Hematopoietic multipotent progenitor cell treated with erythropoietin and hydrocortisone succinate and interleukin-3 and kit ligand, for 6 days (in vitro differentiated cells): ENCODE measurements around the gene CXCR5.
A peak's percentile ranks its signal among the peaks of the same experiment; 100 is the strongest.

ENCODE experiments used
- DNase-seq: peaks from one replicate; pipeline ENCODE4 v3.0.0-alpha.2; 2015

Gene CXCR5

GRCh38 chr11:118929501-118930093 is 45.9 kb downstream of the CXCR5 start:
- DNase-seq, result peak; percentile 85

GRCh38 chr11:118930094-118930712 is 46.5 kb downstream of the CXCR5 start:
- peak; percentile 85 for DNase-seq

- DNase-seq, result no peak
These were observed 47.9 kb downstream of the CXCR5 start for GRCh38 chr11:118931571-118931970.

GRCh38 chr11:118933486-118933885 is 49.8 kb downstream of the CXCR5 start:
- DNase-seq, result no peak

- no peak for DNase-seq
These were observed 51.7 kb downstream of the CXCR5 start for GRCh38 chr11:118935376-118935775.

GRCh38 chr11:118938491-118939403 is 55.1 kb downstream of the CXCR5 start:
- no peak for DNase-seq

GRCh38 chr11:118939404-118939915 is 55.8 kb downstream of the CXCR5 start:
- no peak for DNase-seq

GRCh38 chr11:118939953-118940598 is 56.4 kb downstream of the CXCR5 start:
- DNase-seq, result peak; percentile 55

- no peak for DNase-seq
These were observed 63.4 kb downstream of the CXCR5 start for GRCh38 chr11:118947091-118947490.
